Gastrocnemius medialis (tissue), 4 donors: ENCODE measurements around the gene EMB.

Experiments
- CTCF ChIP-seq, 5 experiments: fragments of 450-650 bp in 3 of 5; fragments of 200-600 bp in 2 of 5; sonication (generic) in 2 of 5; IDR thresholded peaks in 4 of 5; conservative IDR thresholded peaks in 1 of 5; 1 replicate in 4 of 5; 2 replicates in 1 of 5; pipeline ENCODE4 v1.5.1; 2016 to 2019; ENCODE audit warnings: antibody characterized with exemption in 5 of 5, mild to moderate bottlenecking in 3 of 5, moderate library complexity in 3 of 5
- POLR2A ChIP-seq, 2 donors: fragments of 450-650 bp; IDR thresholded peaks; one replicate each; pipeline ENCODE4 v1.6.1; 2017; ENCODE audit warnings: antibody characterized with exemption in 2 of 2, mild to moderate bottlenecking in 2 of 2, moderate library complexity in 2 of 2

- TF ChIP-seq CTCF (IDR thresholded peaks at IDR 0.05 in 4 of 5, conservative IDR thresholded peaks at IDR 0.05 in 1 of 5), result no peak
- no peak for TF ChIP-seq POLR2A (IDR thresholded peaks at IDR 0.05)
Observed at GRCh38 chr5:50420343-50420935, 20.6 kb downstream of the EMB start.
